MCF 10A (cell line): ENCODE results near the gene ZNF391. TPM values are rescaled to one million over a fixed set of nuclear protein-coding genes. Genes with fewer than 3 reads are reported as not detected.

Experiments used
- BruUV-seq: library from RNA; stranded (reverse); fragments of 400-500 nt; replicated peaks from 2 replicates; lab custom pipeline; 2021; lab: Mats Ljungman, UMichigan
- CTCF ChIA-PET: fragments of 300-600 bp; sonication (Branson Sonifier 250); formaldehyde crosslinking; extraction: SDS; loops from one replicate; lab custom pipeline; 2021; ENCODE audit warnings: antibody characterized with exemption, inconsistent platforms; lab: Yijun Ruan, JAX
- POLR2A ChIA-PET: fragments of 300-600, 350-650 bp; sonication (Branson Sonifier 250); formaldehyde crosslinking; extraction: SDS; loops from one replicate; lab custom pipeline; 2020; ENCODE audit warnings: antibody characterized with exemption, inconsistent platforms; lab: Yijun Ruan, JAX
- DNase-seq: peaks from one replicate; pipeline ENCODE4 v3.0.0-alpha.2; 2018; ENCODE audit not compliant: unreplicated experiment
- H3K27ac Mint-ChIP-seq: one replicate; pipeline ENCODE4 v1.8.0; 2022; ENCODE audit warnings: mild to moderate bottlenecking, low read depth, mixed read lengths; ENCODE audit not compliant: unreplicated experiment
- H3K27me3 Mint-ChIP-seq: one replicate; pipeline ENCODE4 v1.8.0; 2022; ENCODE audit warnings: mixed read lengths; ENCODE audit not compliant: insufficient read depth, unreplicated experiment
- H3K36me3 Mint-ChIP-seq: one replicate; pipeline ENCODE4 v1.8.0; 2022; ENCODE audit warnings: mild to moderate bottlenecking, moderate library complexity, mixed read lengths; ENCODE audit not compliant: insufficient read depth, unreplicated experiment
- H3K4me1 Mint-ChIP-seq: one replicate; pipeline ENCODE4 v1.8.0; 2022; ENCODE audit warnings: mixed read lengths; ENCODE audit not compliant: insufficient read depth, unreplicated experiment
- H3K4me3 Mint-ChIP-seq: one replicate; pipeline ENCODE4 v1.8.0; 2022; ENCODE audit warnings: mild to moderate bottlenecking, moderate library complexity, mixed read lengths; ENCODE audit not compliant: unreplicated experiment
- H3K9me3 Mint-ChIP-seq: one replicate; pipeline ENCODE4 v1.8.0; 2022; ENCODE audit warnings: mixed read lengths; ENCODE audit not compliant: unreplicated experiment
- intact Hi-C: fragments of 100-400 bp; cut with micrococcal nuclease; formaldehyde crosslinking; loops from 2 replicates; pipeline ENCODE4 v1.14.1; 2022
- total RNA-seq: library from RNA; stranded (reverse); gene quantifications from 2 replicates; pipeline ENCODE4 v1.2.3, GENCODE V29; 2022
- TF ChIP-seq, protein P1 (sequence below): fragments of 200-600 bp; IDR thresholded peaks from one replicate; pipeline ENCODE4 v1.8.0; 2022; ENCODE audit warnings: antibody characterized with exemption, mild to moderate bottlenecking; ENCODE audit not compliant: unreplicated experiment

Gene ZNF391
- total RNA-seq, 1 experiment from 2014 or later: 8.3 TPM

DNA sequence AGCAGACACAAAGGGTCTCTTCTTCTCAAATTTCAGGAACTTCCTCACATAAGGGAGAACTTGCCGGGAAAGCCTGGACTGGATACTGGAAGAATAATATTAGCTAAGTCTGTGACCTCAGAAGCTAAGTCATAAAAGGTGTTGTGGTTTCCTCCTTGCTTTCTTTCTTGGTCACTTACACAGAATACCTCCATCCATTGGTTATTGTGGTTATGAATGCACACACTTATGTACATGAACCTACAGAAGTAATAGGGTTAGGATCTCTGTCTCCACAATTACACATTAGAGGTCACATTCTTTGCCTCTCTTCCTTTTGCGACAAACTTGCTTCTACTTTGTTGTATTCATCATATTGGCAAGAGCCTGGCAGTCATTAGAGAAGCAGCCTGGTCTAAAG is 40.4 kb downstream of the ZNF391 start:
- Mint-ChIP-seq H3K27me3 (no peaks in the 10 kb centered on the region), H3K9me3 (peaks cover 10% of the 10 kb centered on the region), H3K36me3 (no peaks in the 10 kb centered on the region), H3K4me3 (no peak overlapping the region), H3K4me1 (no peaks in the 10 kb centered on the region), H3K27ac (no peak overlapping the region)
- intact Hi-C loops: no loop called here
- POLR2A ChIA-PET: no interaction called here
- no peak for DNase-seq
- TF ChIP-seq, protein P1, sequence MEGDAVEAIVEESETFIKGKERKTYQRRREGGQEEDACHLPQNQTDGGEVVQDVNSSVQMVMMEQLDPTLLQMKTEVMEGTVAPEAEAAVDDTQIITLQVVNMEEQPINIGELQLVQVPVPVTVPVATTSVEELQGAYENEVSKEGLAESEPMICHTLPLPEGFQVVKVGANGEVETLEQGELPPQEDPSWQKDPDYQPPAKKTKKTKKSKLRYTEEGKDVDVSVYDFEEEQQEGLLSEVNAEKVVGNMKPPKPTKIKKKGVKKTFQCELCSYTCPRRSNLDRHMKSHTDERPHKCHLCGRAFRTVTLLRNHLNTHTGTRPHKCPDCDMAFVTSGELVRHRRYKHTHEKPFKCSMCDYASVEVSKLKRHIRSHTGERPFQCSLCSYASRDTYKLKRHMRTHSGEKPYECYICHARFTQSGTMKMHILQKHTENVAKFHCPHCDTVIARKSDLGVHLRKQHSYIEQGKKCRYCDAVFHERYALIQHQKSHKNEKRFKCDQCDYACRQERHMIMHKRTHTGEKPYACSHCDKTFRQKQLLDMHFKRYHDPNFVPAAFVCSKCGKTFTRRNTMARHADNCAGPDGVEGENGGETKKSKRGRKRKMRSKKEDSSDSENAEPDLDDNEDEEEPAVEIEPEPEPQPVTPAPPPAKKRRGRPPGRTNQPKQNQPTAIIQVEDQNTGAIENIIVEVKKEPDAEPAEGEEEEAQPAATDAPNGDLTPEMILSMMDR: no peak
- no TSS peak for BruUV-seq
- CTCF ChIA-PET: no interaction called here

DNA sequence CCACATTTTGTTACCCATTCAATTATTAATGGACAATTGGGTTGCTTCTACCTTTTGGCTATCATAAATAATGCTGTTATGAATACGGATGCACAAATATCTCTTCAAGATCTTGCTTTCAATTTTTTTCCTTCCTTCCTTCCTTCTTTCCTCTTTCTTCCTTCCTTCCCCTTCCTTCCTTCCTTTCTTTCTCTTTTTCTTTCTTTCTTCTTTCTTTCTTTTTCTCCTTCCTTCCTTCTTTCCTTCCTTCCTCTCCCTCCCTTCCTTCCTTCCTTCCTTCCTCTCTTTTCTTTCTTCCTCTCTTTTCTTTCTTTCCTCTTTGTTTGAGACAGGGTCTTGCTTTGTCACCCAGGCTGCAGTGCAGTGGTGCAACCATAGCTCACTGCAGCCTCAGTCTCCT is 45.2 kb downstream of the ZNF391 start:
- H3K36me3 Mint-ChIP-seq: no peaks in the 10 kb centered on the region
- POLR2A ChIA-PET: no interaction called here
- no TSS peak for BruUV-seq

DNA sequence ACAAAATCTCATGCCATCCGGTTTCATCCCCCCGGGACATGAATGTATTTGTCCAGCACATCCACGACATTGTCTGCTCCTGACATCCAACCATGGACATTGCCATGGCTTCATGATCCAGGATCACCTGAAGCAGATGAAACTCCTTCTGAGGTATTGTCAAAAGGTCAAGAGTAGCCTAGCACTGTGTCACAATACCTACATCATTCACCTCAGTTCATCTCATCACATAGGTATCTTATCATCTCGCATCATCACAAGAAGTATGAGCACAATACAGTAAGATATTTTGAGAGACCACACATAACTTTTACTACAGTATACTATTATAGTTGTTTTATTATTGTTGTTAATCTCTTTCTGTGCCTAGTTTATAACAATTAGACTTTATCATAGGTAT is 50.8 kb downstream of the ZNF391 start:
- TF ChIP-seq, protein P1: no peak
- Mint-ChIP-seq H3K36me3 (no peaks in the 10 kb centered on the region), H3K27me3 (no peaks in the 10 kb centered on the region), H3K27ac (no peak overlapping the region), H3K4me3 (no peak overlapping the region), H3K4me1 (no peaks in the 10 kb centered on the region), H3K9me3 (no peaks in the 10 kb centered on the region)
- intact Hi-C loops: no loop called here
- BruUV-seq: no TSS peak
- ChIA-PET POLR2A (interaction anchor here (0.6 to 1.5 kb wide), 2 partner anchors 33 to 167 kb away, joined by 3 read pairs; partner anchors contain the start of gene ZNF184), CTCF (no interaction called here)
- no peak for DNase-seq

More for the DNA sequence above, 45.2 kb downstream of the ZNF391 start:
- Mint-ChIP-seq H3K27ac (no peak overlapping the region), H3K9me3 (peaks cover 13% of the 10 kb centered on the region), H3K27me3 (no peaks in the 10 kb centered on the region), H3K4me3 (no peak overlapping the region), H3K4me1 (no peaks in the 10 kb centered on the region)
- intact Hi-C loops: no loop called here
- DNase-seq: no peak
- CTCF ChIA-PET: interaction anchor here (0.6 kb wide), 3 partner anchors 78 to 277 kb away, joined by 3 to 8 read pairs (median 3); no protein-coding TSS in a partner anchor
- TF ChIP-seq, protein P1: no peak

DNA sequence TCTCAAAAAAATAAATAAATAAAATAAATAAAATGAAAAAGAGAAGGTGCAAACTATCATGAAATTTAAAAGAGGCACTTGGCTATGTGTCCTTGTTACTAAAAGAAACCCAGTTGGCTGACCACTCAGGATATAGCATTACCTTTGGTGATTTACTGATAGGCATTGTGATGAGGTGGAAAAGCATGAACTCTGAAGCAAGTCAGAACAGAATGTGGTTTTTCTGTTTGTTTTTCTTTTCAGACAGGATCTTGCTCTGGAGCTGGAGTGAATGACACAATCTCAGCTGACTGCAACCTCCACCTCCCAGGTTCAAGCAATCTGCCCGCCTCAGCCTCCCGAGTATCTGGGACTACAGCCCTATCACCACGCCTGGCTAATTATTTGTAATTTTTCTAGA is 52.4 kb downstream of the ZNF391 start:
- no peaks in the 10 kb centered on the region for H3K36me3 Mint-ChIP-seq
- BruUV-seq: no TSS peak
- H3K4me1 Mint-ChIP-seq: no peaks in the 10 kb centered on the region
- H3K27me3 Mint-ChIP-seq: no peaks in the 10 kb centered on the region
- CTCF ChIA-PET: interaction anchor here (0.6 kb wide), 1 partner anchor 149 kb away, joined by 3 read pairs; no protein-coding TSS in a partner anchor
- no peak overlapping the region for H3K27ac Mint-ChIP-seq
- intact Hi-C loops: no loop called here
- DNase-seq: peak; percentile 4
- TF ChIP-seq, protein P1: no peak
- POLR2A ChIA-PET: interaction anchor here (0.6 to 1.5 kb wide), 2 partner anchors 32 to 177 kb away, joined by 3 to 4 read pairs; partner anchors contain the start of gene ZNF184
- H3K4me3 Mint-ChIP-seq: no peak overlapping the region
- H3K9me3 Mint-ChIP-seq: peaks cover 6% of the 10 kb centered on the region
